Peyer's patch (tissue), 4 donors: Measurements from ENCODE around the gene CST4.

ENCODE experiments used
- CTCF ChIP-seq, 6 experiments: fragments of 450-650 bp in 4 of 6; fragments of 200-600 bp in 2 of 6; sonication (generic) in 1 of 6; IDR thresholded peaks; one replicate each; pipeline ENCODE4 v1.5.1; 2017 to 2019; ENCODE audit warnings: antibody characterized with exemption in 6 of 6, mild to moderate bottlenecking in 3 of 6, moderate library complexity in 1 of 6
- POLR2A ChIP-seq, 2 donors: fragments of 450-650 bp; IDR thresholded peaks; one replicate each; pipeline ENCODE4 v1.5.1; 2017; ENCODE audit warnings: antibody characterized with exemption in 2 of 2, mild to moderate bottlenecking in 2 of 2, moderate library complexity in 2 of 2

DNA sequence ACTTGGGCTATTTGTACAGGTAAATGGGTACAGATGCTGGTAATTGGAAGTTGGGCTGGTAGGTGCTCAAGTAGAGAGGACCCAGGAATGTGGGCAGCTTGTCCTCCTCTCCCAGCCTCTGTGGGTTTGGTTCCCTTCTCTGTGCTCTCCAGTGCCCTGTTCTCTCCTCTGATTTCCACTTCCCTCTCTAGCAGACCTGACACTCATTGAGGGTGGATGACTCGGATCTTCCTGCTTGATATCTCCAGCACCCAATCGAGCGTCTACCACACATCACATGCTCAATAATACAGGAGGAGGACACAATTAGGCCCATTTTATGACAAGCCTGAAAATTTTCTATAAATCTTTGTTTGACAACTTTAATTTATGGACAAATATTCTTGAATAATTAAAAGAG, 38.2 kb upstream of the CST4 start:
- TF ChIP-seq POLR2A (IDR thresholded peaks at IDR 0.05) (no peak), CTCF (IDR thresholded peaks at IDR 0.05) (no peak)
